ENCODE results near the gene NT5DC1.

Gene NT5DC1

GRCh38 chr6:116266803-116267202, 166.2 kb downstream of the NT5DC1 start:
- no peak overlapping the region for H3K27ac ChIP-seq (ENCODE audit: low read depth in 2 of 2, low read length in 2 of 2)

GRCh38 chr6:116267836-116268588, 167.4 kb downstream of the NT5DC1 start:
- H3K9me3 ChIP-seq (ENCODE audit: control insufficient read depth in 2 of 2, low read length in 2 of 2), result no peaks in the 10 kb centered on the region
- H3K4me1 ChIP-seq (ENCODE audit: control insufficient read depth in 2 of 2, insufficient read depth in 2 of 2, low read length in 2 of 2), result no peaks in the 10 kb centered on the region
- H3K9ac ChIP-seq (ENCODE audit: low read depth in 1 of 2, low read length in 2 of 2), result no peak overlapping the region
- no peak overlapping the region for H3K4me3 ChIP-seq (ENCODE audit: low read length in 2 of 2)
- H3K27ac ChIP-seq (ENCODE audit: low read depth in 2 of 2, low read length in 2 of 2), result no peak overlapping the region
- H3K27me3 ChIP-seq (ENCODE audit: control insufficient read depth in 2 of 2, insufficient read depth in 2 of 2, low read length in 2 of 2), result no peaks in the 10 kb centered on the region
- peaks cover 12 to 17% of the 10 kb centered on the region in 2 donors for H3K36me3 ChIP-seq (ENCODE audit: control insufficient read depth in 2 of 2, insufficient read depth in 2 of 2, low read length in 2 of 2)

More at GRCh38 chr6:116266803-116267202, 166.2 kb downstream of the NT5DC1 start:
- H3K36me3 ChIP-seq (ENCODE audit: control insufficient read depth in 2 of 2, insufficient read depth in 2 of 2, low read length in 2 of 2), result peaks cover 12 to 17% of the 10 kb centered on the region in 2 donors
- no peaks in the 10 kb centered on the region for H3K9me3 ChIP-seq (ENCODE audit: control insufficient read depth in 2 of 2, low read length in 2 of 2)
- H3K27me3 ChIP-seq (ENCODE audit: control insufficient read depth in 2 of 2, insufficient read depth in 2 of 2, low read length in 2 of 2), result no peaks in the 10 kb centered on the region
- no peak overlapping the region for H3K9ac ChIP-seq (ENCODE audit: low read depth in 1 of 2, low read length in 2 of 2)
- no peaks in the 10 kb centered on the region for H3K4me1 ChIP-seq (ENCODE audit: control insufficient read depth in 2 of 2, insufficient read depth in 2 of 2, low read length in 2 of 2)
- H3K4me3 ChIP-seq (ENCODE audit: low read length in 2 of 2), result no peak overlapping the region

GRCh38 chr6:116268589-116269293, 168.1 kb downstream of the NT5DC1 start:
- peaks cover 17% of the 10 kb centered on the region in 2 donors for H3K36me3 ChIP-seq (ENCODE audit: control insufficient read depth in 2 of 2, insufficient read depth in 2 of 2, low read length in 2 of 2)
- H3K4me1 ChIP-seq (ENCODE audit: control insufficient read depth in 2 of 2, insufficient read depth in 2 of 2, low read length in 2 of 2), result no peaks in the 10 kb centered on the region
- H3K27me3 ChIP-seq (ENCODE audit: control insufficient read depth in 2 of 2, insufficient read depth in 2 of 2, low read length in 2 of 2), result no peaks in the 10 kb centered on the region
- no peak overlapping the region for H3K27ac ChIP-seq (ENCODE audit: low read depth in 2 of 2, low read length in 2 of 2)
- H3K9me3 ChIP-seq (ENCODE audit: control insufficient read depth in 2 of 2, low read length in 2 of 2), result no peaks in the 10 kb centered on the region
- H3K9ac ChIP-seq (ENCODE audit: low read depth in 1 of 2, low read length in 2 of 2), result no peak overlapping the region
- no peak overlapping the region for H3K4me3 ChIP-seq (ENCODE audit: low read length in 2 of 2)

DNA sequence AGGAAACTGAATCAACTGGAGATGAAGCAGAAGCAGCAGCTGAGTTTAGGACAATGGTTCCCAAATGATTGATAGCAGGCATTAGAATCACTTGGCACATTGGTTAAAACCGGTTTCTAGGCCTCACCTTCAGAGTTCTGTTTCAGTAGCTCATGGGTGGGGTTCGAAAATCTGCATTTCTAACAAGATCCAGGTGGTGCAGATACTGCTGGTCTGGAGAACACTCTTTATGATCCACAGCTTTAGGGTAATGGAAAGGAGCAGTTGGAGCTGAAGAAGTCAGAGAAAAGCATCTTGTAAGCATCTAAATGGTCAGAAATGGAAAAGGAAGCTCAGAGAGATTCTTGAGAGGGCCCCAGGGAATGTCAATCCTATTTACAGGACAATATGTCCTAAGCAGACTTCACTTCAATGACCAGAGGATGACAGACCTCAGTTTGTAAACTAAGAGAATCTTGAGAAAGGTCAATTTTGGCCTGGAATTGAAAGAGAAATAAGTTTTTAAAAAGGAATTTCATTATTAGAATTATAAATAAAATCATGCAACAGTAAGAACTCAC, 170.6 kb downstream of the NT5DC1 start:
- Histone ChIP-seq H3K27ac (ENCODE audit: low read depth in 2 of 2, low read length in 2 of 2) (no peak overlapping the region), H3K36me3 (ENCODE audit: control insufficient read depth in 2 of 2, insufficient read depth in 2 of 2, low read length in 2 of 2) (peaks cover 11 to 12% of the 10 kb centered on the region in 2 donors), H3K4me1 (ENCODE audit: control insufficient read depth in 2 of 2, insufficient read depth in 2 of 2, low read length in 2 of 2) (peaks cover 0 to under 1% of the 10 kb centered on the region in 2 donors), H3K9ac (ENCODE audit: low read depth in 1 of 2, low read length in 2 of 2) (no peak overlapping the region), H3K9me3 (ENCODE audit: control insufficient read depth in 2 of 2, low read length in 2 of 2) (no peaks in the 10 kb centered on the region), H3K4me3 (ENCODE audit: low read length in 2 of 2) (no peak overlapping the region), H3K27me3 (ENCODE audit: control insufficient read depth in 2 of 2, insufficient read depth in 2 of 2, low read length in 2 of 2) (no peaks in the 10 kb centered on the region)

DNA sequence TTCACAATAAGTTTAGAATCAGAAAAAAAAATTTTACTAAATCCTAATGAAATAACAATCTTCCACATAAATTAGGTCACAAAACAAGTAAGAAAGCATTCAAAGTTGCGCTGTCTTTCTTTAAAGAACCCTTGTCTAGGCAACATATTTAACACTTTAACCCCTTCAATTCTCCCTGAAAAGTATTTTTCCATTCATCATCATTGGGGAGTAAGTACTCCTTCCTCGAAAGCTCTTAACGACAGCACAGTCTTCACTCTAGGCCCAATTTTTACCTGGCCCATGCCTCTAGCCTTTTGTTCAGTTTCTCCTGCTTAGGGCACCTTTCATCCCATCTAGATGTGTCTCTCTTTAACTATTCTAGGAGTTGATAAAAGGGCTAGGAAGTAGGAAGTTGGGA, 176.5 kb downstream of the NT5DC1 start:
- no peaks in the 10 kb centered on the region for H3K9me3 ChIP-seq (ENCODE audit: control insufficient read depth in 2 of 2, low read length in 2 of 2)

GRCh38 chr6:116278481-116278829, 177.8 kb downstream of the NT5DC1 start:
- Histone ChIP-seq H3K36me3 (ENCODE audit: control insufficient read depth in 2 of 2, insufficient read depth in 2 of 2, low read length in 2 of 2) (peaks cover 3 to 4% of the 10 kb centered on the region in 2 donors), H3K4me1 (ENCODE audit: control insufficient read depth in 2 of 2, insufficient read depth in 2 of 2, low read length in 2 of 2) (peaks cover 15 to 26% of the 10 kb centered on the region in 2 donors), H3K4me3 (ENCODE audit: low read length in 2 of 2) (peak overlapping the region; percentile 98 to 99), H3K27me3 (ENCODE audit: control insufficient read depth in 2 of 2, insufficient read depth in 2 of 2, low read length in 2 of 2) (no peaks in the 10 kb centered on the region), H3K9ac (ENCODE audit: low read depth in 1 of 2, low read length in 2 of 2) (peak overlapping the region; percentile 97 to 99), H3K9me3 (ENCODE audit: control insufficient read depth in 2 of 2, low read length in 2 of 2) (no peaks in the 10 kb centered on the region), H3K27ac (ENCODE audit: low read depth in 2 of 2, low read length in 2 of 2) (peak overlapping the region; percentile 99)

More for the DNA sequence above, 176.5 kb downstream of the NT5DC1 start:
- no peak overlapping the region for H3K27ac ChIP-seq (ENCODE audit: low read depth in 2 of 2, low read length in 2 of 2)
- peak overlapping the region; percentile 61 to 62 for H3K4me3 ChIP-seq (ENCODE audit: low read length in 2 of 2)
- H3K36me3 ChIP-seq (ENCODE audit: control insufficient read depth in 2 of 2, insufficient read depth in 2 of 2, low read length in 2 of 2), result peaks cover 3 to 7% of the 10 kb centered on the region in 2 donors
- H3K27me3 ChIP-seq (ENCODE audit: control insufficient read depth in 2 of 2, insufficient read depth in 2 of 2, low read length in 2 of 2), result no peaks in the 10 kb centered on the region
- H3K9ac ChIP-seq (ENCODE audit: low read depth in 1 of 2, low read length in 2 of 2), result peak overlapping the region in 1 of 2 donors; percentile 29
- peaks cover 15 to 26% of the 10 kb centered on the region in 2 donors for H3K4me1 ChIP-seq (ENCODE audit: control insufficient read depth in 2 of 2, insufficient read depth in 2 of 2, low read length in 2 of 2)

DNA sequence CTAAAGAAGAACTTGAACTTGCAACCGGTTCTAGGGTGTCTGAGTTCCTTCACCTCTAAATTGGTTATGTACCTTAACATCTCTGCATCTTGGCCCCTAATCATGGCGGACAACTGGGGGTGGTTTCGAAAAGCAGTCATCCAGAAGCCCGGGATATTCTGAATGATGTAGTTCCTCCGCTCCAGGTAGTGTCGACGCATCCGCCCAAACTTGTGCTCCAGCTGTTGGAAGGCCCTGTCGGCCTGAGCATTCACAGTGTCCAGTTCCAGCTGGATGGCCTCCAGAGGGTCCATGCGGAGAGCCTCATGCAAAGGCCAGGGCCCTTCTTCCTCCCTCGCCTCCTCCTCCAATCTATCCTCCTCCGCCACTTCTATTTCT, 178.2 kb downstream of the NT5DC1 start:
- Histone ChIP-seq H3K27ac (ENCODE audit: low read depth in 2 of 2, low read length in 2 of 2) (peak overlapping the region; percentile 99), H3K4me3 (ENCODE audit: low read length in 2 of 2) (peak overlapping the region; percentile 98 to 99), H3K9ac (ENCODE audit: low read depth in 1 of 2, low read length in 2 of 2) (peak overlapping the region; percentile 97 to 99), H3K27me3 (ENCODE audit: control insufficient read depth in 2 of 2, insufficient read depth in 2 of 2, low read length in 2 of 2) (no peaks in the 10 kb centered on the region), H3K36me3 (ENCODE audit: control insufficient read depth in 2 of 2, insufficient read depth in 2 of 2, low read length in 2 of 2) (peaks cover 2 to 3% of the 10 kb centered on the region in 2 donors), H3K4me1 (ENCODE audit: control insufficient read depth in 2 of 2, insufficient read depth in 2 of 2, low read length in 2 of 2) (peaks cover 15 to 26% of the 10 kb centered on the region in 2 donors), H3K9me3 (ENCODE audit: control insufficient read depth in 2 of 2, low read length in 2 of 2) (no peaks in the 10 kb centered on the region)

DNA sequence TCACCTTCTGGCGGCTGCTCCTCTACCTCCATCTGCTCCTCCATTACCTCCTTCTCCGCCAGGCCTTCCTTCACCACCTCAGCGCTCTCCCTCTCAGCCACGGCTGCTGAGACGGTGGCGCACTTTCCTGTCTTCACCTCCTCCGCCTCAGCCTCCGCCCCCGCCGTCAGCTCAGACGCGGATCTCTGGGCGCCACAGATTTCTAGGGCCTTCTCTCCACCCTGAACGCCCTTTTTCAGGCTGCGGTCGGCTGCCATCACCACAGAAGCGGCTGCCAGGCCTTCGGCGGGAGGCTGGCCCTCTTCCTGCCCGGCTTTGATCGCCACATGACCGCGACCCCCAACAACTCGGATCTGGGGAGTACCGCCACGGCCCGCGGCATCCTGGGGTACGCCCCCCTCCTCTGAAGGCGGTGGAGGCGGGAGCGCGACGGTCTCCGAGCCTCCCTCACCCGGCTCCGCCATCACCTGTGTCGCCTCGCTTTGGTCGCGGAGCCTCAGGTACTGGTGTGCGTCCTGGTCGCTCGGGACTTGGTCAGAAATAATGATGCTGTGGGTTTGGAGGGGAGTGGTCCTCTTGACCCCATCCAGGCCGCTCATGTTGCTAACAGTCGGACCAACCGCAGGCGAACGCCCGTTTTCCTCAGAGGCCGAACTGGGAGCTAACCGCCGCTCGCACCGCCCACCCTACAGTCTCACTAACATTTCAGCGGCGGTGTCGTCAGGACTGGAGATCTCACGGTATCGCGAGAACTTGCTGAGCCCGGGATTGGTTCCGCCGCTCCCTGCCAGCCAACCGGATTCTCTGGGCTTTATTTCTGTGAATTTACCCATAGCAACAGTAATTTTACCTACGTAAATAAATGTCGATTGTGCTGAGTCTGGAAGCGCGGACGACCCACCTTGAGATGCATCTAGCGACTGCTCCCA, 178.8 kb downstream of the NT5DC1 start, which contains the start of gene TSPYL1:
Gene TSPYL1, minus strand, starts transcription at position 699 of the 929 bp plus-strand sequence. Its CDS starts 100 bp downstream, at position 599.
- H3K9ac ChIP-seq (ENCODE audit: low read depth in 1 of 2, low read length in 2 of 2), result peak within 1 kb of the TSS; percentile 97 to 99
- no peaks in the 10 kb centered on the region for H3K9me3 ChIP-seq (ENCODE audit: control insufficient read depth in 2 of 2, low read length in 2 of 2)
- peak within 1 kb of the TSS; percentile 99 for H3K27ac ChIP-seq (ENCODE audit: low read depth in 2 of 2, low read length in 2 of 2)
- H3K4me1 ChIP-seq (ENCODE audit: control insufficient read depth in 2 of 2, insufficient read depth in 2 of 2, low read length in 2 of 2), result peaks cover 15 to 26% of the 10 kb centered on the region in 2 donors
- H3K36me3 ChIP-seq (ENCODE audit: control insufficient read depth in 2 of 2, insufficient read depth in 2 of 2, low read length in 2 of 2), result peaks cover 2 to 3% of the 10 kb centered on the region in 2 donors
- no peaks in the 10 kb centered on the region for H3K27me3 ChIP-seq (ENCODE audit: control insufficient read depth in 2 of 2, insufficient read depth in 2 of 2, low read length in 2 of 2)
- H3K4me3 ChIP-seq (ENCODE audit: low read length in 2 of 2), result peak within 1 kb of the TSS; percentile 98 to 99

- peaks cover 15 to 26% of the 10 kb centered on the region in 2 donors for H3K4me1 ChIP-seq (ENCODE audit: control insufficient read depth in 2 of 2, insufficient read depth in 2 of 2, low read length in 2 of 2)
Observed at GRCh38 chr6:116280161-116280932, 179.7 kb downstream of the NT5DC1 start.

More at GRCh38 chr6:116280161-116280932, 179.7 kb downstream of the NT5DC1 start:
- H3K9me3 ChIP-seq (ENCODE audit: control insufficient read depth in 2 of 2, low read length in 2 of 2), result no peaks in the 10 kb centered on the region
- peak overlapping the region; percentile 97 to 99 for H3K9ac ChIP-seq (ENCODE audit: low read depth in 1 of 2, low read length in 2 of 2)
- H3K4me3 ChIP-seq (ENCODE audit: low read length in 2 of 2), result peak overlapping the region; percentile 98 to 99
- H3K27ac ChIP-seq (ENCODE audit: low read depth in 2 of 2, low read length in 2 of 2), result peak overlapping the region; percentile 99
- H3K27me3 ChIP-seq (ENCODE audit: control insufficient read depth in 2 of 2, insufficient read depth in 2 of 2, low read length in 2 of 2), result no peaks in the 10 kb centered on the region
- peaks cover 2 to 3% of the 10 kb centered on the region in 2 donors for H3K36me3 ChIP-seq (ENCODE audit: control insufficient read depth in 2 of 2, insufficient read depth in 2 of 2, low read length in 2 of 2)

Measured in mucosa of rectum (tissue), 2 donors.